OCI-LY7 (cell line): ENCODE data around the gene TWF1. TPM values are rescaled to one million over a fixed set of nuclear protein-coding genes. Genes with fewer than 3 reads are reported as not detected.
A peak's percentile ranks its signal among the peaks of the same experiment; 100 is the strongest.
"Not testable (repeated sequence)": the region's sequence is repeated elsewhere in the genome, so short reads cannot be mapped to it uniquely, and the experiment has no call there.

Source experiments
- BruUV-seq: library from RNA; stranded (reverse); fragments of 400-500 nt; replicated peaks from 2 replicates; lab custom pipeline; 2021; lab: Mats Ljungman, UMichigan
- CTCF ChIA-PET: fragments of 300-600 bp; sonication (Branson Sonifier 250); formaldehyde crosslinking; loops from one replicate; lab custom pipeline; 2022; ENCODE audit warnings: antibody characterized with exemption; ENCODE audit not compliant: unreplicated experiment; lab: Charles Lee
- POLR2A ChIA-PET: fragments of 300-600 bp; sonication (Branson Sonifier 250); formaldehyde crosslinking; loops from one replicate; lab custom pipeline; 2022; ENCODE audit warnings: antibody characterized with exemption; lab: Charles Lee
- DNase-seq: peaks from one replicate; pipeline ENCODE4 v3.0.0-alpha.2; 2015; ENCODE audit warnings: low spot score
- H2AFZ ChIP-seq: fragments of 200-600 bp; sonication (generic), shearing (Covaris generic); 2 replicates; pipeline ENCODE4 v1.6.1; 2014; ENCODE audit warnings: mild to moderate bottlenecking, antibody characterized with exemption, low read length, moderate library complexity
- H3K27ac ChIP-seq: fragments of 200-600 bp; sonication (generic); 2 replicates; pipeline ENCODE4 v1.5.1; 2014; ENCODE audit warnings: mixed run types, low read depth, mild to moderate bottlenecking, moderate library complexity, low read length, inconsistent platforms; ENCODE audit not compliant: poor library complexity, severe bottlenecking
- H3K36me3 ChIP-seq: fragments of 200-600 bp; sonication (generic); 2 replicates; pipeline ENCODE4 v1.6.1; 2014; ENCODE audit warnings: mild to moderate bottlenecking, antibody characterized with exemption, low read length, moderate library complexity, mixed read lengths; ENCODE audit not compliant: insufficient read depth
- H3K4me1 ChIP-seq: fragments of 200-600 bp; sonication (generic); 2 replicates; pipeline ENCODE4 v1.5.1; 2014; ENCODE audit warnings: mild to moderate bottlenecking, low read length; ENCODE audit not compliant: insufficient read depth, poor library complexity, severe bottlenecking
- H3K4me2 ChIP-seq: fragments of 200-600 bp; sonication (generic); 2 replicates; pipeline ENCODE4 v1.6.1; 2014; ENCODE audit warnings: mild to moderate bottlenecking, low read length
- H3K4me3 ChIP-seq: fragments of 200-600 bp; sonication (generic); 2 replicates; pipeline ENCODE4 v1.5.1; 2014; ENCODE audit warnings: mild to moderate bottlenecking, low read depth, low read length; ENCODE audit not compliant: poor library complexity, severe bottlenecking
- H3K79me2 ChIP-seq: fragments of 200-600 bp; sonication (generic); 2 replicates; pipeline ENCODE4 v1.6.1; 2016; ENCODE audit warnings: low read depth, mild to moderate bottlenecking, low read length, moderate library complexity, mixed read lengths; ENCODE audit not compliant: insufficient read depth
- H3K9me2 ChIP-seq: fragments of 200-600 bp; sonication (generic); 2 replicates; pipeline ENCODE4 v1.6.1; 2016; ENCODE audit warnings: mild to moderate bottlenecking, low read length, mixed read lengths; ENCODE audit not compliant: insufficient read depth
- H3K9me3 ChIP-seq: fragments of 200-600 bp; sonication (generic); 2 replicates; pipeline ENCODE4 v1.6.1; 2014; ENCODE audit warnings: mild to moderate bottlenecking, mixed run types, low read length, mixed read lengths
- H4K20me1 ChIP-seq: fragments of 200-600 bp; sonication (generic); 2 replicates; pipeline ENCODE4 v1.6.1; 2014; ENCODE audit warnings: mild to moderate bottlenecking, antibody characterized with exemption, low read length, moderate library complexity, mixed read lengths; ENCODE audit not compliant: insufficient read depth
- EZH2phosphoT487 ChIP-seq: fragments of 200-600 bp; sonication (generic); IDR thresholded peaks from 2 replicates; pipeline ENCODE4 v1.6.1; 2018; ENCODE audit warnings: low read depth, borderline replicate concordance, mild to moderate bottlenecking, mixed run types, antibody characterized with exemption, low read length, moderate library complexity, mixed read lengths
- intact Hi-C: fragments of 100-400 bp; cut with micrococcal nuclease; formaldehyde crosslinking; loops from one replicate; pipeline ENCODE4 v1.10.0; 2022; ENCODE audit not compliant: unreplicated experiment
- total RNA-seq, 2 experiments: library from RNA; depleted of rRNA in 1 of 2; stranded (reverse); fragments of >200 nt in 1 of 2; shearing (Covaris generic) in 1 of 2; gene quantifications; 2 replicates each; pipeline ENCODE4 v1.2.3, GENCODE V29; 2014 to 2022
- TF ChIP-seq, protein P1 (sequence below): fragments of 200-600 bp; sonication (generic); conservative IDR thresholded peaks from 2 replicates; pipeline ENCODE4 v1.5.1; 2014; ENCODE audit warnings: mild to moderate bottlenecking, antibody characterized with exemption, low read length, moderate library complexity, mixed read lengths

TWF1 gene
- total RNA-seq, 2 experiments from 2014 or later, result 26.1 to 29.4 TPM

GRCh38 chr12:43754015-43754414 is 52.1 kb downstream of the TWF1 start:
- Histone ChIP-seq H3K27ac (no peak overlapping the region), H4K20me1 (no peaks in the 10 kb centered on the region), H3K79me2 (peaks cover 67% of the 10 kb centered on the region), H3K9me3 (peaks cover 8% of the 10 kb centered on the region; the same call in 1 of the 2 replicates), H2AFZ (no peak overlapping the region), H3K36me3 (peaks cover 36% of the 10 kb centered on the region), H3K4me3 (peak overlapping the region; percentile 16), H3K4me2 (peak overlapping the region; percentile 39), H3K4me1 (peaks cover 26% of the 10 kb centered on the region), H3K9me2 (no peaks in the 10 kb centered on the region)
- ChIA-PET CTCF (no interaction called here), POLR2A (no interaction called here)
- no TSS peak for BruUV-seq
- DNase-seq, result no peak
- TF ChIP-seq, protein P1, sequence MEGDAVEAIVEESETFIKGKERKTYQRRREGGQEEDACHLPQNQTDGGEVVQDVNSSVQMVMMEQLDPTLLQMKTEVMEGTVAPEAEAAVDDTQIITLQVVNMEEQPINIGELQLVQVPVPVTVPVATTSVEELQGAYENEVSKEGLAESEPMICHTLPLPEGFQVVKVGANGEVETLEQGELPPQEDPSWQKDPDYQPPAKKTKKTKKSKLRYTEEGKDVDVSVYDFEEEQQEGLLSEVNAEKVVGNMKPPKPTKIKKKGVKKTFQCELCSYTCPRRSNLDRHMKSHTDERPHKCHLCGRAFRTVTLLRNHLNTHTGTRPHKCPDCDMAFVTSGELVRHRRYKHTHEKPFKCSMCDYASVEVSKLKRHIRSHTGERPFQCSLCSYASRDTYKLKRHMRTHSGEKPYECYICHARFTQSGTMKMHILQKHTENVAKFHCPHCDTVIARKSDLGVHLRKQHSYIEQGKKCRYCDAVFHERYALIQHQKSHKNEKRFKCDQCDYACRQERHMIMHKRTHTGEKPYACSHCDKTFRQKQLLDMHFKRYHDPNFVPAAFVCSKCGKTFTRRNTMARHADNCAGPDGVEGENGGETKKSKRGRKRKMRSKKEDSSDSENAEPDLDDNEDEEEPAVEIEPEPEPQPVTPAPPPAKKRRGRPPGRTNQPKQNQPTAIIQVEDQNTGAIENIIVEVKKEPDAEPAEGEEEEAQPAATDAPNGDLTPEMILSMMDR, result no peak
- no peak for TF ChIP-seq EZH2phosphoT487
- intact Hi-C loops, result no loop called here

- H3K4me2 ChIP-seq, POLR2A ChIA-PET, H2AFZ ChIP-seq, H3K9me3 ChIP-seq, CTCF ChIA-PET, intact Hi-C loops, BruUV-seq, DNase-seq, H3K4me3 ChIP-seq, H3K9me2 ChIP-seq, H3K27ac ChIP-seq, H4K20me1 ChIP-seq: not testable (repeated sequence)
- peaks cover 38% of the 10 kb centered on the region for H3K36me3 ChIP-seq
- H3K4me1 ChIP-seq, result peaks cover 18% of the 10 kb centered on the region
- peaks cover 46% of the 10 kb centered on the region; the same call in 1 of the 2 replicates for H3K79me2 ChIP-seq
Measured at GRCh38 chr12:43751360-43751759, 54.8 kb downstream of the TWF1 start.

DNA sequence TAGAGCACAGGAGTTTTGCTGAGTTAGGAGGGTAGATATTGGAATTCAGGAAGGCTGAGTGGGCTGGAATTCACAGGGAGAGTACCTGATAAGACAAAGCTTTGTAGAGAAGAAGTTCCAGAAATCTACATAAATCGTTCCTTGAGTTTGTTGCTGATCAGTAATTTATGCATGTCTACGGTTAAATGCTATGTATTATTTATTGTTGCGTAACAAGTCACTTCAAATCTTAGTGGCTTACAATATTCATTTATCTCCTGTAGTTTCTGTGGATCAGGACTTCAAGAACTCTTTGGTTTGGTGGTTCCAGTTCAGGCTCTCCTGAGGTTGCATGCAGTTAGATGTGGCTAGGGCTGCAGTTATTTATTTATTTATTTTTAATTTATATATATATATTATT is 55.3 kb downstream of the TWF1 start:
- CTCF ChIA-PET, result no interaction called here
- H3K4me3 ChIP-seq, result no peak overlapping the region
- peaks cover 44% of the 10 kb centered on the region for H3K36me3 ChIP-seq
- no peak for DNase-seq
- peaks cover 43% of the 10 kb centered on the region; the same call in 1 of the 2 replicates for H3K79me2 ChIP-seq
- intact Hi-C loops, result no loop called here
- no peak overlapping the region for H3K27ac ChIP-seq
- no peaks in the 10 kb centered on the region for H4K20me1 ChIP-seq
- no peak overlapping the region for H2AFZ ChIP-seq
- TF ChIP-seq EZH2phosphoT487, result no peak
- TF ChIP-seq, protein P1, result no peak
- H3K4me1 ChIP-seq, result peaks cover 17% of the 10 kb centered on the region
- BruUV-seq, result no TSS peak
- H3K4me2 ChIP-seq, result no peak overlapping the region
- H3K9me2 ChIP-seq, result no peaks in the 10 kb centered on the region
- POLR2A ChIA-PET, result no interaction called here
- H3K9me3 ChIP-seq, result peaks cover 8% of the 10 kb centered on the region; the same call in 1 of the 2 replicates
